ENCODE results near the gene PUS7.
"Not testable (repeated sequence)": the region's sequence is repeated elsewhere in the genome, so short reads cannot be mapped to it uniquely, and the experiment has no call there.

The PUS7 gene

DNA sequence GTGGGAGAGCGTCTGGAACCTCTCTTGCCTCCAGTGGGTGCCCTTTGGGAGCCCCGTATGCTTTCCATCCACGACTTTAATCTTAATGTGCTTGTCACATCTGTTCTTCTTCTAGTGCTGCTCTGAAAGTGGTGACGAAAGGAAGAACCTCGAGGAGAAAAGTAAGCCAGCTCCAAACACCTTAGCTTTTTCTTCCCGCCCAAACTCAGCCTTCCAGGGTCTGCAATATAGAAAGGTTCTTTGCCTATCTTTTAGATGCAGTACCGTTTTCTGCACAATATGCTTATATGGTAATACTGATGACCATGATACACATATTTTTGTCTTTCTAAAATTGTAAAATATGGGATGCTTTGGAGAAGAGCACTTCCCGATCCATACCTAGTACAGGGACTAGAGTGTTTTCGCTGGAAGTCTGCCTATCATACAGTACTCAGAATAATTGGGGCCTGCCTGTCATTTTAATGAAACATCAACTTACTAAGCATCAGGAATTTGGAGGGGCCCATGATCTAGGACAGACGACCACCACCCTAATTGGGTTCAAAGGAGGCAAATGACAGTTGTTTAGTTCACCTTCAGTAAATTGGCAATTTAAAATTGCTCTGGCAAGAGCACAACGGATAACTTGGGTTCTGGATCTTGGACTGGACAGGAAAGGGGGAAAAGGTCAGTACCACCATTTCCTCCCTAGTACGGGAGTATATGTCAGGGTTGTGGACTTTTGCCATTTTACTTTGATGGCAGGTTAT is 10.8 kb upstream of the PUS7 start:
- in situ Hi-C loops (cut with HindIII; ENCODE audit: low sequenced_read_pairs), result no loop called here
- no peak for DNase-seq (ENCODE audit: low read depth, low spot score)
- TF ChIP-seq, protein P1, sequence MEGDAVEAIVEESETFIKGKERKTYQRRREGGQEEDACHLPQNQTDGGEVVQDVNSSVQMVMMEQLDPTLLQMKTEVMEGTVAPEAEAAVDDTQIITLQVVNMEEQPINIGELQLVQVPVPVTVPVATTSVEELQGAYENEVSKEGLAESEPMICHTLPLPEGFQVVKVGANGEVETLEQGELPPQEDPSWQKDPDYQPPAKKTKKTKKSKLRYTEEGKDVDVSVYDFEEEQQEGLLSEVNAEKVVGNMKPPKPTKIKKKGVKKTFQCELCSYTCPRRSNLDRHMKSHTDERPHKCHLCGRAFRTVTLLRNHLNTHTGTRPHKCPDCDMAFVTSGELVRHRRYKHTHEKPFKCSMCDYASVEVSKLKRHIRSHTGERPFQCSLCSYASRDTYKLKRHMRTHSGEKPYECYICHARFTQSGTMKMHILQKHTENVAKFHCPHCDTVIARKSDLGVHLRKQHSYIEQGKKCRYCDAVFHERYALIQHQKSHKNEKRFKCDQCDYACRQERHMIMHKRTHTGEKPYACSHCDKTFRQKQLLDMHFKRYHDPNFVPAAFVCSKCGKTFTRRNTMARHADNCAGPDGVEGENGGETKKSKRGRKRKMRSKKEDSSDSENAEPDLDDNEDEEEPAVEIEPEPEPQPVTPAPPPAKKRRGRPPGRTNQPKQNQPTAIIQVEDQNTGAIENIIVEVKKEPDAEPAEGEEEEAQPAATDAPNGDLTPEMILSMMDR (IDR thresholded peaks at IDR 0.05; ENCODE audit: low read depth, low read length), result no peak
- peak overlapping the region; percentile 100 for H3K4me3 ChIP-seq (ENCODE audit: low read depth, low read length)

DNA sequence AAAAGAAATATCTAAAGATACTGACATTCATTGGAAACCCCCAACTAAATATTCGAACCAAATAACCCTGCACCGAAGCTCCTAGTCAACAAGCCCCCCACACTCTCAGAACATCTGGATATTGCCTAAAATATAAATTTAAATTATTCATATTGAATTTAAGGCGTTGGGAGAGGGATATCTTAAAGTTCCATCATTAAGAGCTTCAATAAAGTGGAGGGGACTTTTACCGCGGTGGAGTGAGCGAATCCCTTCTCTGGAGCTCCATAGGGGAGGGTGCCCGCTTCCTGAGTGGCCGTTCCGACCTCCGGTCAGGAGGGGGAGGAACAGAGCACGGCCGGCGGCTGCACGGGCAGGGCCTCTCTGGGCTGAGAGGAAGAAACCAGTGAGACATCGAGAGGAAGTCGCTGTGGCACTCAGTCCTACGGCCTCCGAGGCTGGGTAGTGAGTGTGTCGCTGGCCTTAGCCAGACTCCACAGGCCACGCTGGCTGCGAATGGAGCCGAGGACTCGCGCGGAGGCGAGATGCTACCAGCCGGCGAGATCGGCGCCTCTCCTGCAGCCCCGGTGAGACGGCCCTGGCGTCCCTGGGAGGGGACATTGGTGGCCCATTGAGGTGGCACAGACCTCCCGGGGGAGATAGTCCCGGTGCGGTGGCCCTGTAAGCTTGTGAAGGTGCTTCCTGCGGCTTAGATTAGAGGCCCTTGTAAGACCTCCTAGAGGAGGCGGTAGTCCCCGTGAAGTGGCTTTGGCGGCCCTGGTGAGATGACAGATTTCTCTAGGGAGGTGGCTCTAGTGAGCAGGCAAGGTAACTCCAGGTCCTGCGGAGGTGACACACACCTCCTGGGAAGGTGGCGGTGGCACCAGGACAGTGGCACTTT is 10.0 kb upstream of the PUS7 start, which contains the start of gene RINT1:
Gene RINT1 (plus strand): TSS at position 410 of the 880 bp plus-strand sequence. CDS start 115 bp downstream, at position 525.
- peak within 1 kb of the TSS; percentile 100 for H3K4me3 ChIP-seq (ENCODE audit: low read depth, low read length)
- TF ChIP-seq, protein P1 (IDR thresholded peaks at IDR 0.05; ENCODE audit: low read depth, low read length), result peak; percentile 93
- DNase-seq (ENCODE audit: low read depth, low spot score), result peak; percentile 91
- in situ Hi-C loops (cut with HindIII; ENCODE audit: low sequenced_read_pairs), result no loop called here

- DNase-seq (ENCODE audit: low read depth, low spot score), result no peak
- H3K4me3 ChIP-seq (ENCODE audit: low read depth, low read length), result no peak overlapping the region
- TF ChIP-seq, protein P1 (IDR thresholded peaks at IDR 0.05; ENCODE audit: low read depth, low read length), result no peak
- in situ Hi-C loops (cut with HindIII; ENCODE audit: low sequenced_read_pairs), result no loop called here
These were observed 8.5 kb upstream of the PUS7 start for GRCh38 chr7:105530546-105530945.

DNA sequence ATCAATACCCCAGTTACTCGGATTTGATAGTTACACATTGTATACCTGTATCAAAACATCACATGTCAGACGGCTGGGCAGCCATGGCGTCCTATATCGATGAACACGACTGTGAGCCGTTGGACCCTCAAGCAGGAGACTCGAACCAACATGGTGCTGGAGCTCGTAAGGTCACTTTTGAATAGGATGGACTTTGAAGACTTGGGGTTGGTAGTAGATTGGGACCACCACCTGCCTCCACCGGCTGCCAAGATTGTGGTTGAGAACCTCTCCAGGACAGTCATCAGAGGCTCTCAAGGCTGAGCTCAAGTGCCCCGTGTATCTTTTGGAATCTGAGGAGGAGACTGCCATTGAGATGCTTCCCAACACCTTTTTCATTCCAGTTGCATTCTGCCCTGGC is 8.1 kb upstream of the PUS7 start:
- in situ Hi-C loops (cut with HindIII; ENCODE audit: low sequenced_read_pairs), result no loop called here

GRCh38 chr7:105527737-105528136 is 5.7 kb upstream of the PUS7 start:
- H3K4me3 ChIP-seq (ENCODE audit: low read depth, low read length); in situ Hi-C loops (cut with HindIII; ENCODE audit: low sequenced_read_pairs); DNase-seq (ENCODE audit: low read depth, low spot score): not testable (repeated sequence)

More for the DNA sequence above, 8.1 kb upstream of the PUS7 start:
- no peak overlapping the region for H3K4me3 ChIP-seq (ENCODE audit: low read depth, low read length)
- TF ChIP-seq, protein P1 (IDR thresholded peaks at IDR 0.05; ENCODE audit: low read depth, low read length), result no peak
- DNase-seq (ENCODE audit: low read depth, low spot score), result no peak

- TF ChIP-seq, protein P1 (IDR thresholded peaks at IDR 0.05; ENCODE audit: low read depth, low read length), result no peak
- DNase-seq (ENCODE audit: low read depth, low spot score), result no peak
- in situ Hi-C loops (cut with HindIII; ENCODE audit: low sequenced_read_pairs), result no loop called here
- no peak overlapping the region for H3K4me3 ChIP-seq (ENCODE audit: low read depth, low read length)
These were observed 2.8 kb upstream of the PUS7 start for GRCh38 chr7:105524840-105525239.

GRCh38 chr7:105524423-105524822 is 2.4 kb upstream of the PUS7 start:
- DNase-seq (ENCODE audit: low read depth, low spot score); H3K4me3 ChIP-seq (ENCODE audit: low read depth, low read length); in situ Hi-C loops (cut with HindIII; ENCODE audit: low sequenced_read_pairs): not testable (repeated sequence)

Data from astrocyte of the spinal cord (primary cell).